GM13976 (cell line): ENCODE data around the gene MVB12B.

ENCODE experiments used
- DNase-seq: peaks from one replicate; pipeline ENCODE4 v3.0.0; 2012; ENCODE audit warnings: low spot score
- in situ Hi-C: fragments of 300-500 bp; cut with MboI; formaldehyde crosslinking; loops from one replicate; pipeline ENCODE4 v1.12.0; 2022; ENCODE audit warnings: low sequenced_read_pairs, mixed read lengths, inconsistent platforms; ENCODE audit not compliant: unreplicated experiment
- TF ChIP-seq, protein P1 (sequence below): IDR thresholded peaks from 2 replicates; pipeline ENCODE4 v1.5.1; 2012; ENCODE audit warnings: borderline replicate concordance, mild to moderate bottlenecking; ENCODE audit not compliant: insufficient read depth; ENCODE audit errors: extremely low read depth, missing control alignments, control extremely low read depth

The MVB12B gene

DNA sequence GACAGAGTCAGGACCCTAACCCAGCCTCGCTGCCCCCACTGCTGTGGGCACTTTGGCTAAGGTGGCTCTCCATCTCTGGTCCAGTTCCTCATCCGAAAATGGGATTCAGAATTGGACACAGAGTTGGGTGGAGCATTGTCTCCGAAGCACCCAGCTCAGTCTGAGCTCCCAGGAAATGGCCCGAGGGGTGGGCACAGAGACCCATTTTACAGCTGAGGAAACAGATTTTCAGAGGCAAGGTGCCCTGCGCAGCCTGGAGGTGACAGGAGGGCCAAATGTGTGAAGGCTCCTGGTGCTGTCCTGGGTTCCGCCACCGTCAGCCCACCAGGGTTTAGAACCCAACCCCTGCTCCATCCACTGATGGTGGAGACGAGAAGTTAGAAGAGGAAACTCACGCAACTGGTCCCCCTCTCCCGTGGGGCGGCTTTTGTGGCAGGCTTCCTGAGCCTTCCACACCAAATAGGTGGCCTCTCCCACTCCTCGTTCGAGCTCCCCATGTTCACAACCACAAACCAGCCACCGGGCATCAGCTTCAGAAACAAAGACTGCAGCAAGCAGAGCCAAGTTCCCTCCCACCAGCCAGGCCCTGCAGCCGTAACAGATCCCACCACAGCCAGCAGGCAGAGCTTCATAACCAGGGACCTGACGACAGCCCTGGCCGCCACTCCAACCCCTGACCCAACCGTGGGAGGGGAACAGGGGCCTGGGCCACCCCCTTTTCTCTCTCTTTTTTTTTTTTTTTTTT is 196.2 kb downstream of the MVB12B start:
- TF ChIP-seq, protein P1, sequence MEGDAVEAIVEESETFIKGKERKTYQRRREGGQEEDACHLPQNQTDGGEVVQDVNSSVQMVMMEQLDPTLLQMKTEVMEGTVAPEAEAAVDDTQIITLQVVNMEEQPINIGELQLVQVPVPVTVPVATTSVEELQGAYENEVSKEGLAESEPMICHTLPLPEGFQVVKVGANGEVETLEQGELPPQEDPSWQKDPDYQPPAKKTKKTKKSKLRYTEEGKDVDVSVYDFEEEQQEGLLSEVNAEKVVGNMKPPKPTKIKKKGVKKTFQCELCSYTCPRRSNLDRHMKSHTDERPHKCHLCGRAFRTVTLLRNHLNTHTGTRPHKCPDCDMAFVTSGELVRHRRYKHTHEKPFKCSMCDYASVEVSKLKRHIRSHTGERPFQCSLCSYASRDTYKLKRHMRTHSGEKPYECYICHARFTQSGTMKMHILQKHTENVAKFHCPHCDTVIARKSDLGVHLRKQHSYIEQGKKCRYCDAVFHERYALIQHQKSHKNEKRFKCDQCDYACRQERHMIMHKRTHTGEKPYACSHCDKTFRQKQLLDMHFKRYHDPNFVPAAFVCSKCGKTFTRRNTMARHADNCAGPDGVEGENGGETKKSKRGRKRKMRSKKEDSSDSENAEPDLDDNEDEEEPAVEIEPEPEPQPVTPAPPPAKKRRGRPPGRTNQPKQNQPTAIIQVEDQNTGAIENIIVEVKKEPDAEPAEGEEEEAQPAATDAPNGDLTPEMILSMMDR: no peak
- in situ Hi-C loops: no loop called here
- DNase-seq: no peak

DNA sequence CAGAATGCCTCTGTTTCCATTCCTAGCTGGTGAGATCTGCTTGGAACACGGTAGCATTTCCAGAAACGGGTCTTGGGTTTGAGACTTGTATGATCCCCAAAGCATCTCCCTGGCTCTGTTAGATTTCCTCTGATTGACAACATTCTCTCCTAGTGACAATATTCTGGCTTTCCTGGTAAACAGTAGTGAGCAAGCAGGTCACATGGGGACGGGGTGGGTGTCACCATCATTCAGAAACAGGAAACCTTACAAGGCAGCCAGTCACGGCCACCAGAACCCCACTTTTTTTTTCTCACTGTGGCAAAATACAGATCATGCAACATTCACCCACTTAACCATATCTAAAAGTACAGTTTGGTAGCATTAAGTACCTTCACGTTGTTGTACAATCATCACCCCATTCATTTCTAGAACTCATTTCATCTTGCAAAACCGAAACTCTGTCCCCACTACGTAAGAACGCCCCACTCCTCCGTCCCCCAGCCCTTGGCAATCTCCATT is 197.0 kb downstream of the MVB12B start:
- TF ChIP-seq, protein P1: no peak
- in situ Hi-C loops: no loop called here
- DNase-seq: no peak

DNA sequence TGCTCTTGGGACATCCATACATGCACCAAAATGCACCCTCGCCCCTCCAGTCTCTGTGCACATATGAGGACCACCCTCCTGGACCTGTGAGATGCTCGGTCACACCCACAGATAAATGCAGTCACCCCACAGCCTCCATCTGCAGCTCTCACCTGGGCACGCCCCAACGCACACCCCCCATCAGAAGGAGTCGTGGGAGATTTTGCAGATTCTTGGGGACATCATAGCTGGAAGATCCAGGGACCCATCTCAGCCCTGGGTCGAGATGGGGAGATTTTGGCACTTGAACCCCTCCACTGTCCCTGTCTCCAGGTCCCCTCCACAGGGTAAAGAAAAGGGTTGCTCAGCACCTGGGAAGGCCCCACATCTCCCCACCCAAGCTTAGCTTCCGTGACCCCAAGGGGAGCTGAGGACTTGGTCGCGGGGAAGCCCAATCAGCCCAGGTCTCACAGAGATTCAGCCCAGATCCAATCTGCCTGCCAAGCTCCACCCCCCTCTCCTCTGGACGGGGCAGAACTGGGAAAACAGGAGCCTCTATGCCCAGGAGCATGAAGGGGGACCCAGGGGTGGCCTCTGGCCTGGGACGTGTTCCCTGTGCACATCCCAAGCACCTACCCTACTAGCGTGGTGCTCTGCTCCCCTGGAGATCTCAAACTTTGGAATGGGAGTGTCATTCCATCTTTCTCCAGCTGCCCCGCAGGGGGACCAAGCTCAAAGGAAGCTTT is 197.9 kb downstream of the MVB12B start:
- in situ Hi-C loops: no loop called here
- no peak for DNase-seq
- TF ChIP-seq, protein P1: no peak

DNA sequence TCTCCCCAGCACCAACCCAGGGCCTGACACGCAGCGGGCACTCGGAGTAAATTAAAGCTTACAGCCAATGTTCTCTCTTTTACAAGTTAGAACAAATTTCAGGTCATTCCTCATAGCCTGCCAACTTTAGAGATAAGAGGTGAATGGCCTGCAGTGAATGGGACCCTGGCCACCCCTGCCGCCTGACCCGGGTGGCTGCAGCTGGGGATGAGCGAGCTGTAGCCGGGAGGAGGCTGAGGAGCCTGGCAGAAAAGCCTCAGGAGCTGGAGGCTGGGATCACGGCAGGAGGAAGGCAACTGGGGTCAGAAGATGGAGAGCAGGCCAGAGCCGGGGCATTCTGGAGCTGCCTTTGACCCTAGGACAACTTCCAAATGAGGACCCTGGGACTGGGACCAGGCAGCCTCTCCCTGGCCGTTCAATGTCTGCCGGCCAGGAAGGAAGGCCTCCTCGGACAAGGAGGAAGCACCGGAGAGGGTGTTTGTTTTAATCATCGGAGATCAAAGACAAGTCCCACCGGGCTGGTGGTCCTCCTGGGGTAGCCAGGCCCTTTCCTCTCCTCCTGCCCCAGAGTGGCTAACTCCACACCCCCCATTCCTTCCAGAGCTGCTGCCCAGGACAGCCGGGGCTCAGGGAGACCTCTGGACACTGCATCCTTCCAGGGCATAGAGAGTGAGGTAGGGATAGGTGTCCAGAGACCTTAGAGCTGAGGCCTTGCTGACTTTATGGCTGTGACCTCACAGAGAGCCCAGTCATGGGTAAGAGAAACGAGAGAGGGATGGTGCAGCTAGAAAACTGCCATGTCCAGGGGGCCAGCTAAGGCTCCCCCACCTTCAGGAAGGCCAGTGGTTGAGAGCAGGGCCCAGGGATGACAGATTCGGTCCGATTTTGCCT is 199.8 kb downstream of the MVB12B start:
- TF ChIP-seq, protein P1: no peak
- DNase-seq: no peak
- in situ Hi-C loops: no loop called here

DNA sequence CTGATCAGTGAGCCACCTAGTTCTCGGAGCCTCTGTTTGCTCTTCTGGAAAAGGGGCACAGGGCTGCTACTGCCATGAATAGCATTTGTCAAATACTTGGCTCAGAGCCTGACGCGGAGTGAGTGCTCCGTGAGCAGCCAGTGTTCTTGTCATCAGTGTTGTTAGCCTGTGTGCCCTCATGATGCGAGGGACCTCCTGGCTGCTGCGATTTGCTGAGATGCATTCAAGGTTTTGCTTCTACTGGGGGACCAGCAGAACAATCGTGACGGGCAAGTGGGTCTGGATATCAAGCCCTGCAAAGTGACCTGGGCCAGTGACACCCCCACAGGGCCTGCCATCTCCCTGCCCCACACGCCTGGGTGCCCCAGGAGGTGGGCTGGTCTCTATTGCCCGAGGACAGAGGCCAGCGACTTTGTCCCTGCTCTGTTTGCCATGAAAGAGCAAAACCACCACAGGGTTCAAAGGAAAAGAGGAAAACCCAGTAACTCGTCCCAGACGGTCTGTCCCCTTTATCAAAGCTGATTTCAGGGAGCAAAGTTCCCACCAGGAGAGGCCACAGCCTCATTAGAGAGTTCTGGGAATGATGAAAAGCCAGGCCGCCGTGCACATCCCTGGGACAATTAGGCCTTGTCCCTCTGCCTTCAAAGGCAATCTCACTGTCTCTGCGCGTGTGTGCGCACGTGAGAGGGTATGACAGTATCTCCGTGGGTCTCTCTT is 200.6 kb downstream of the MVB12B start:
- TF ChIP-seq, protein P1: no peak
- DNase-seq: no peak
- in situ Hi-C loops: no loop called here
